DMS114 treated with DMSO at 0.1 percent for 48 hours (cell line): ENCODE measurements around the gene TNK1.

ENCODE experiments used
- DNase-seq: peaks from one replicate; lab custom pipeline; 2025; ENCODE audit not compliant: unreplicated experiment; lab: John Stamatoyannopoulos, UW

The TNK1 gene

DNA sequence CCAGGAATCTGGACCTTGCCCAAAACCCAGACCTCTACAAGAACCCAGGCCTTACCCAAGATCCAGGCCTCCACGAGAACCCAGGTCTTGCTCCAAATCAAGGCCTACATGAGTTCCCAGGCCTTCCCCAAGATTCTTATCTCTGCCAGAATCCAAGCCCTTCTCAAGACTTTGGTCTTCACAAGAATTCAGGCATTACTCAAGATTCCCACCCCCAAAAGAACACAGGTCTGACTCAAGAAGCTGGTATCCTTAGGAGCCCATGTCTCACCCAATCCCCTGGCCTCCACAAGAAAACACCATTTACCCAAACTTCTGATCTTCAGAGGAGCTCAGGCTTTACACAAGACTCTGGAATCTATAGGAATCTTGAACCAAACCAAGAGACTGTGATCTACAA, 50.3 kb downstream of the TNK1 start:
- DNase-seq = no peak

DNA sequence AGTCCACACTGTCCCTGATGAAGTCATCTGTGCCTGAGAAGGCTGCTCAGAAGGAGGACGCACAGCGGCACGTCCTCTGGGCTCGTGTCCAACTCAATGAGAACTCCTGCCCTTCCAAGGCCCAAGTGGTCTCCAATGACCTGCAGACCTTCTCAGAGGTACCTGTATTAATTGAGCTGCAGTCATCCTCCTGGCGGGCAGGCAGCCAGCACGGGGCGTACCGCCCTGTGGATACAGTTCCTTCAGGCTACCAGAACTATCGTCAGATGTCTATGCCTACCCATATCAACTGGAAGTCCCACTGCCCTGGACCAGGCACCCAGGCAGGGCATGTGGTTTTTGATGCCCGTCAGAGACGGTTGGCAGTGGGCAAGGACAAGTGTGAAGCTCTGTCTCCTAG, 51.4 kb downstream of the TNK1 start:
- DNase-seq = no peak

DNA sequence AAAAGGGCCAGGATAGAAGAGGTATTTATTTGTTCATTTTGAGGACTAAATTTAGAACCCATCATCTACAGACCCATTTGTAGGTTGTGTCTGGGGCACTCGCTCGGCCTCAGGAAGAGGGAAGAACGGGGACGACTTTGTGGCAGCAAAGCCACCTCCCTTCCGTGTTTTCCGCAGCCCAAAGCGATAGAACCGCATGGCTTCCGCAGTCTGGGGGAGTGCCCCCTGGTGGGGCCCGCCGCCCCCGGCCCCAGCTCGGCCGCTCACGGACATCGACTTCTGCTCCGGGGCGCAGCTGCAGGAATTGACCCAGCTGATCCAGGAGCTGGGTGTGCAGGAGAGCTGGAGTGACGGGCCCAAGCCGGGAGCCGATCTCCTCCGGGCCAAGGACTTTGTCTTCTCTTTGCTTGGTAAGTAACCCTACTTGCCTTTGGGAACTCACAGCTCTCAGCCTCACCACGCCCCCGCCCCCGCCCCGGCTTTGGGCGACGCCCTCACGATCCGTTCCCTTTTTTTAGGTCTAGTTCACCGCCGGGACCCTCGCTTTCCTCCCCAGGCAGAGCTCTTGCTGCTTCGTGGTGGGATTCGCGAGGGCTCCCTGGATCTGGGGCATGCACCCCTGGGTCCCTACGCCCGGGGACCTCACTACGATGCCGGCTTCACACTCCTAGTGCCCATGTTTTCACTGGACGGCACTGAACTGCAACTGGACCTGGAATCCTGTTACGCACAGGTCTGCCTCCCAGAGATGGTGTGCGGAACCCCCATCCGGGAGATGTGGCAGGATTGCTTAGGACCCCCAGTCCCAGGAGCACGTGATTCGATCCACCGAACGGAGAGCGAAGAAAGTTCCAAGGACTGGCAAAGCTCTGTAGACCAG, 55.0 kb downstream of the TNK1 start:
- no peak for DNase-seq

DNA sequence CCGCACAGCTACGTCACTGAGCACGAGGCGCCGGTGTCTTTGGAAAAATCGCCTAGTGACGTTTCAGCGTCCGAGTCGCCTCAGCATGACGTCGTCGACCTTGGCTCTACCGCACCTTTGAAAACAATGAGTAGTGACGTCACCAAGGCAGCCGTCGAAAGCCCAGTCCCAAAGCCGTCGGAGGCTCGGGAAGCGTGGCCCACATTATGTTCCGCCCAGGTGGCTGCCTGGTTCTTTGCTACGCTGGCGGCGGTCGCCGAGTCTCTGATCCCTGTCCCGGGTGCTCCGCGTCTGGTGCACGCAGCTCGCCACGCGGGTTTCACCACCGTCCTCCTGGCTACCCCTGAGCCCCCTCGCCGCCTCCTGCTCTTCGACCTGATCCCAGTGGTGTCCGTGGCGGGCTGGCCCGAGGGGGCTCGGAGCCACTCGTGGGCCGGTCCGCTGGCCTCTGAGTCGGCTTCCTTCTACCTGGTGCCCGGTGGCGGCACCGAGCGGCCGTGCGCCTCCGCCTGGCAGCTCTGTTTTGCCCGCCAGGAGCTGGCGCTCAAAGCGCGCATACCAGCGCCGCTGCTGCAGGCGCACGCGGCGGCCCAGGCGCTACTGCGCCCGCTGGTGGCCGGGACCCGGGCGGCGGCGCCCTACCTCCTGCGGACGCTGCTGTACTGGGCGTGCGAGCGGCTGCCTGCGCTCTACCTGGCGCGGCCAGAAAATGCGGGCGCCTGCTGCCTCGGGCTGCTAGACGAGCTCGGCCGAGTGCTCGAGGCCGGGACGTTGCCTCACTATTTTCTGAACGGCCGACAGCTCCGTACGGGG, 55.9 kb downstream of the TNK1 start:
- DNase-seq = peak; percentile 36

DNA sequence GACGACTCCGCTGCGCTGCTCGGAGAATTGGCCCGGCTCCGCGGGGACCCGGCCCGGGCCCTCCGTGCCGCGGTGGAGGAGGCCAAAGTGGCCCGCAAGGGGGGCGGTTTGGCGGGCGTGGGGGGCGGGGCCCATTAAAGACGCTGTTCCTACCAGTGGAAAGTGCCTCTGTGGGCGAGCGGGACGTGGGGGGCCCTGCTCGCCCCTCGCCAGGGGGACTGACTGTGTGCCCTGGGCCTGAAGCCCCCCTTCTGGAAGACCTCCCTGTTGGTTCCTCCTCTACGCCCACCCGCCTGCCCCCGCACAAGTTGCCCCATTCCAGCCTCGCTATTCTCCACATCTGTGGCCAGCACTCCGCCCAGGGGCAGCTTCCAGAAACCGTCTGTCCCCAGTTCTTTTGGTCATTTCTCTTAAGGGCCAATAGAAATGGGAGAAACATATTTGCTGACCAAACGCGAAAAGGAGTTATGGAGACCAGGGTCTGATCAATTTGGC, 56.5 kb downstream of the TNK1 start:
- no peak for DNase-seq

DNA sequence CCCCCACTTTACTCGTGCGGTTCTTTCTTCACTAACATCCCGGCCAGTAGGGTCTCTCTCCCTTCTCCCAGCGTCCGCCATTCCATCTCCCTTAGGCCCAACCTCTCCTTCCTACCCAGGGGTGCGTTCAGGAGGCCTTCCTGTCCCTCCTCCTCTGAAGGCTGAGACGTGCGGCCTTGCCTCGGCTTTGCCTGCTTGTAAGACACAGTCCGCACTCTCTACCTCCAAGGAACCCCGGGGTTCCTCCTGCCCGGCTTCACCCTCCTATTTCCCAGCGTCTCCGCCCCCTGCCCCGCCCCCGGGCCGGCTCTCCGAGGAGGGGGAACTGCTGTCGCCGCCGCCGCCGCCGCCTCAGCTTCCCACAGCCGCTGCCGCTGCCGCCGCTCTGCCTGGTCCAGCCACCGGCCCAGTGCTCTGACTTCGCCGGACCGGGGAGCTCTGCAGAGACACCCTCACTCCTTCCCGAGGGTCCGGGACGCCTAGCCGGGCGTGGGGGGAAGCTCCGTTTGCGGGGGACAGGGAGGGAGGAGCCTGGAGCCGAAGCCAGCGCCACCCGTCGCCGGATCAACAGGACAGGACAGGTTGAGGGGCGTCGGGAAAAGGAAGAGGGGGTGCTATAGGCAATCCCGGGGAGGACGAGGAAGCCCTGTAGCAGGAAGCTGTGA, 57.2 kb downstream of the TNK1 start:
- peak; percentile 76 for DNase-seq

DNA sequence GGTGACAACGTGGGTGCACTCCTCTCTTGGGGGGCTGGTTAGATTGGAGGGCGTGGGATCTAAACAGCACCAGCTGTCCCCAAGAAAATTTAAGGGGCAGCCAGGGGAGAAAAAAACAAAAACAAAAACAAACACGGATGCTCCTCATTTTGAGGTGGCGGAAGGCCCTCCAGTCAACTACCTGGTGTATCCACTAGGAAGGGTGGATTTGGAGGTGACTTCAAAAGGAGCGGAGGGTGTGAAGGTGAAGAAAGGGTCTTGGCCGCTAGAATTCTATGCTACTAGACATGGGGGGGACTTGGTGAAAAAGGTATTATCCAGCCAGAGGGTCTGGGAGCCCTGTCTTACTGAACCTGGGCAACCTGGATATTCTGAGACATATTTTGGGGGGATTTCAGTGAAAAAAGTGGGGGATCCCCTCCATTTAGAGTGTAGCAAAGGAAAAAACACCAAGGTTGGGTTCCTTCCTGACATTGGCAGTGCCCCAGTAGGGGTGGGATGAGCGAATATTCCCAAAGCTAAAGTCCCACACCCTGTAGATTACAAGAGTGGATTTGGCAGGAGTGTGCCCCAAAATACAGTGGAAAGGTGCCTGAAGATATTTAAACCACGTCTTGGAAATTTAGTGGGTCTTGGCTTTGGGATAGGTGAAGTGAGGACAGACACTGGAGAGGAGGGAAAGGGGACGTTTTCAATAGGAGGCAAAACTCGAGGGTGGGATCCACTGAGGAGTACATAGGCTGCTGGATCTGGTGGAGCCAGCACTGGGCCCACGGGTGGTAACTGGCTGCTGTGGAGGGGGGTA, 58.0 kb downstream of the TNK1 start:
- no peak for DNase-seq
